Prostate gland (tissue), 2 donors: ENCODE data around the gene PRRG2.

Source experiments
- CTCF ChIP-seq, 4 experiments: fragments of 200-600 bp in 2 of 4; fragments of 450-650 bp in 2 of 4; sonication (generic) in 2 of 4; IDR thresholded peaks; 1 replicate in 3 of 4; 2 replicates in 1 of 4; pipeline ENCODE4 v1.5.1; 2016 to 2019; ENCODE audit warnings: antibody characterized with exemption in 4 of 4, mild to moderate bottlenecking in 2 of 4, moderate library complexity in 2 of 4
- POLR2A ChIP-seq: fragments of 450-650 bp; IDR thresholded peaks from one replicate; pipeline ENCODE4 v1.6.1; 2016; ENCODE audit warnings: antibody characterized with exemption, mild to moderate bottlenecking

GRCh38 chr19:49570997-49571676 is 10.0 kb upstream of the PRRG2 start:
- TF ChIP-seq POLR2A (no peak), CTCF (IDR thresholded peaks at IDR 0.05) (no peak)
